ENCODE data around the gene OIT3.

The OIT3 gene

GRCh38 chr10:72924351-72924750, 30.8 kb downstream of the OIT3 start:
- no peak overlapping the region for H3K4me3 ChIP-seq (ENCODE audit: control insufficient read depth, low read depth, low read length)
- no peak for TF ChIP-seq CTCF (conservative IDR thresholded peaks at IDR 0.05; ENCODE audit: control insufficient read depth, insufficient read depth, low read depth, low read length)
- DNase-seq (ENCODE audit: low read depth) = no peak

- no peak for DNase-seq (ENCODE audit: low read depth)
- TF ChIP-seq CTCF (conservative IDR thresholded peaks at IDR 0.05; ENCODE audit: control insufficient read depth, insufficient read depth, low read depth, low read length) = no peak
- no peak overlapping the region for H3K4me3 ChIP-seq (ENCODE audit: control insufficient read depth, low read depth, low read length)
These were observed 32.5 kb downstream of the OIT3 start for GRCh38 chr10:72925951-72926465.

DNA sequence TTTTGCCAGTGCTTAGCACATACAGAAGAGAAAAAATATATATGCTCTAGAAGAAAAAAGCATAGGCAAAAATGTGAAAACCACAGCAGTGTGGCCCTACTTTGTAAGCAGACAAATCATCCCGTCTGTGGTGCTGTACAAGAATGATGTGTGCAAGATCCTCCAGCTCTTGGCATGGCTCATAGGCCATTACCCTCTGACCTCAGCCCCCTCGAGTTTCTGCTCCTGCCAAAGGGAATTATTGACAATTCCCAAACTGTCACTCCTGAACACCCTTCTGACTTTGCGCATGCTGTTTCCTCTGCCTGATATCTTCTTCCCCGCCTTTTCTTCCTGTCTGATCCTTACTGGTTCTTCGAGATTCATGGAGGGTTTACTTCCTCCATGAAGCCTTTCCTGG, 33.9 kb downstream of the OIT3 start:
- TF ChIP-seq CTCF (conservative IDR thresholded peaks at IDR 0.05; ENCODE audit: control insufficient read depth, insufficient read depth, low read depth, low read length) = no peak
- DNase-seq (ENCODE audit: low read depth) = no peak
- H3K4me3 ChIP-seq (ENCODE audit: control insufficient read depth, low read depth, low read length) = no peak overlapping the region

DNA sequence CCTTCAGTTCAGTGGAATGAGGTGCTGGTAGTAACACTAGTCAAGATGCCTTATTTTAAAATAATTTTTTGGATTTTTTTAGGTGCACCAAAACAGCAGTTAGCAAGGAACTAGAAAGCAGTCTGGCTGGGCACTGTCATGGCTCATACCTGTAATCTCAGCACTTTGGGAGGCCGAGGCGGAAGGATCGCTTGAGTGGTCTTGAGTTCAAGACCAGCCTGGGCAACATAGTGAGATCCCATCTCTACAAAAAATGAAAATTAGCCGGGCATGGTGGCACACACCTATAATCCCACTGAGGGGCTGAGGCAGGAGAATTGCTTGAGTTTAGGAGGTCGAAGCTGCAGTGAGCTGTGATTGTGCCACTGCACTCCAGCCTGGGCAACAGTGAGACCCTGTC, 35.3 kb downstream of the OIT3 start:
- DNase-seq (ENCODE audit: low read depth) = no peak
- H3K4me3 ChIP-seq (ENCODE audit: control insufficient read depth, low read depth, low read length) = no peak overlapping the region
- TF ChIP-seq CTCF (conservative IDR thresholded peaks at IDR 0.05; ENCODE audit: control insufficient read depth, insufficient read depth, low read depth, low read length) = no peak

DNA sequence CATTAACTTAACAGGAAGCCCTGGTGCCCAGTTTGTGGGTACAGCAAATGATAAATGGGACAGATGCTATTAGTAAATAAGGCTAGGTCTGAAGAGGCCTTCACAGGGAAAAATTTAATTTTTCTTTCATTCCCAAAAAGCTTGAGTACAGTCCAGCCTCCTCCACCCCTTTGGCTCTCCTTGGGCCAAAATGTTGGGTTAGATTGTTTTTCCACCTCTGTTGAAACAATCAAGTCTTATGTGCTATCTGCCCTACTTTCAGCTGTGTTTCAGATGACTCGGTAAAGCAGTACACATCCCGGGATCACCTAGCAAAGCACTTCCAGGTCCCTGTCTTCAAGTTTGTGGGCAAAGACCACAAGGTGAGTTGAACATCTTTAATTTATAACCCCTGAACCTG, 36.7 kb downstream of the OIT3 start:
- no peak for DNase-seq (ENCODE audit: low read depth)
- no peak overlapping the region for H3K4me3 ChIP-seq (ENCODE audit: control insufficient read depth, low read depth, low read length)
- no peak for TF ChIP-seq CTCF (conservative IDR thresholded peaks at IDR 0.05; ENCODE audit: control insufficient read depth, insufficient read depth, low read depth, low read length)

- DNase-seq (ENCODE audit: low read depth) = no peak
- H3K4me3 ChIP-seq (ENCODE audit: control insufficient read depth, low read depth, low read length) = no peak overlapping the region
- TF ChIP-seq CTCF (conservative IDR thresholded peaks at IDR 0.05; ENCODE audit: control insufficient read depth, insufficient read depth, low read depth, low read length) = no peak
These were observed 38.9 kb downstream of the OIT3 start for GRCh38 chr10:72932259-72933015.

Measured in fibroblast of mammary gland (primary cell).